HEK293 (cell line): ENCODE data around the gene SPATA4.

Experiments used
- ZNF121 ChIP-seq: fragments of 450-650 bp; formaldehyde crosslinking; IDR thresholded peaks from 2 replicates; pipeline ENCODE4 v1.5.1; 2016; ENCODE audit warnings: missing biosample characterization, missing genetic modification characterization
- ZNF335 ChIP-seq: fragments of 450-650 bp; formaldehyde crosslinking; conservative IDR thresholded peaks from 2 replicates; pipeline ENCODE4 v1.5.1; 2016; ENCODE audit warnings: missing biosample characterization, missing genetic modification characterization
- ZNF768 ChIP-seq: fragments of 450-650 bp; formaldehyde crosslinking; IDR thresholded peaks from 2 replicates; pipeline ENCODE4 v1.5.1; 2018; ENCODE audit warnings: missing biosample characterization, mild to moderate bottlenecking, missing genetic modification characterization
- TF ChIP-seq, protein P1 (sequence below): fragments of 450-650 bp; formaldehyde crosslinking; IDR thresholded peaks from 2 replicates; pipeline ENCODE4 v1.5.1; 2016; ENCODE audit warnings: missing biosample characterization, missing genetic modification characterization
- TF ChIP-seq, protein P2 (sequence below): fragments of 450-650 bp; formaldehyde crosslinking; IDR thresholded peaks from 2 replicates; pipeline ENCODE4 v1.5.1; 2016; ENCODE audit warnings: missing biosample characterization, missing genetic modification characterization

DNA sequence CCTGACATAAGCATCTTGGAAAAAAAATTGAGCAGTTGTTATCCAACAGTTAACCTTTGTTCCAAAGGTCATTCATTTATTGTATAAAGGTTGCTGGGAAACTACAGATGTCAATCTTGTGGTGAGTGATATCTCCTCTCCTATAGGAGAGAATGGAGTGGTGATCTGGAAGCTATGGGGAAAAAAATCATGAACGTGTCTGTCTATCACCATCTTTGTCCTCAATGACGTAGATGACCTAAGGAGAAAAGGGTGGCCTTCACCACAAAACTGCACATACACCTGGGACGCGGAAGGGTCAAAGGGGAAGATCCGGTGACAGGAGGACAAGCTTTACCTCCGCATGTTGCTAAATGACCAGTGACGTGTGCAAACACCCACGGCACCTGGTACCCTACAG lies 46.3 kb upstream of the SPATA4 start:
- TF ChIP-seq, protein P1, sequence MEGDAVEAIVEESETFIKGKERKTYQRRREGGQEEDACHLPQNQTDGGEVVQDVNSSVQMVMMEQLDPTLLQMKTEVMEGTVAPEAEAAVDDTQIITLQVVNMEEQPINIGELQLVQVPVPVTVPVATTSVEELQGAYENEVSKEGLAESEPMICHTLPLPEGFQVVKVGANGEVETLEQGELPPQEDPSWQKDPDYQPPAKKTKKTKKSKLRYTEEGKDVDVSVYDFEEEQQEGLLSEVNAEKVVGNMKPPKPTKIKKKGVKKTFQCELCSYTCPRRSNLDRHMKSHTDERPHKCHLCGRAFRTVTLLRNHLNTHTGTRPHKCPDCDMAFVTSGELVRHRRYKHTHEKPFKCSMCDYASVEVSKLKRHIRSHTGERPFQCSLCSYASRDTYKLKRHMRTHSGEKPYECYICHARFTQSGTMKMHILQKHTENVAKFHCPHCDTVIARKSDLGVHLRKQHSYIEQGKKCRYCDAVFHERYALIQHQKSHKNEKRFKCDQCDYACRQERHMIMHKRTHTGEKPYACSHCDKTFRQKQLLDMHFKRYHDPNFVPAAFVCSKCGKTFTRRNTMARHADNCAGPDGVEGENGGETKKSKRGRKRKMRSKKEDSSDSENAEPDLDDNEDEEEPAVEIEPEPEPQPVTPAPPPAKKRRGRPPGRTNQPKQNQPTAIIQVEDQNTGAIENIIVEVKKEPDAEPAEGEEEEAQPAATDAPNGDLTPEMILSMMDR = no peak
- TF ChIP-seq, protein P2, sequence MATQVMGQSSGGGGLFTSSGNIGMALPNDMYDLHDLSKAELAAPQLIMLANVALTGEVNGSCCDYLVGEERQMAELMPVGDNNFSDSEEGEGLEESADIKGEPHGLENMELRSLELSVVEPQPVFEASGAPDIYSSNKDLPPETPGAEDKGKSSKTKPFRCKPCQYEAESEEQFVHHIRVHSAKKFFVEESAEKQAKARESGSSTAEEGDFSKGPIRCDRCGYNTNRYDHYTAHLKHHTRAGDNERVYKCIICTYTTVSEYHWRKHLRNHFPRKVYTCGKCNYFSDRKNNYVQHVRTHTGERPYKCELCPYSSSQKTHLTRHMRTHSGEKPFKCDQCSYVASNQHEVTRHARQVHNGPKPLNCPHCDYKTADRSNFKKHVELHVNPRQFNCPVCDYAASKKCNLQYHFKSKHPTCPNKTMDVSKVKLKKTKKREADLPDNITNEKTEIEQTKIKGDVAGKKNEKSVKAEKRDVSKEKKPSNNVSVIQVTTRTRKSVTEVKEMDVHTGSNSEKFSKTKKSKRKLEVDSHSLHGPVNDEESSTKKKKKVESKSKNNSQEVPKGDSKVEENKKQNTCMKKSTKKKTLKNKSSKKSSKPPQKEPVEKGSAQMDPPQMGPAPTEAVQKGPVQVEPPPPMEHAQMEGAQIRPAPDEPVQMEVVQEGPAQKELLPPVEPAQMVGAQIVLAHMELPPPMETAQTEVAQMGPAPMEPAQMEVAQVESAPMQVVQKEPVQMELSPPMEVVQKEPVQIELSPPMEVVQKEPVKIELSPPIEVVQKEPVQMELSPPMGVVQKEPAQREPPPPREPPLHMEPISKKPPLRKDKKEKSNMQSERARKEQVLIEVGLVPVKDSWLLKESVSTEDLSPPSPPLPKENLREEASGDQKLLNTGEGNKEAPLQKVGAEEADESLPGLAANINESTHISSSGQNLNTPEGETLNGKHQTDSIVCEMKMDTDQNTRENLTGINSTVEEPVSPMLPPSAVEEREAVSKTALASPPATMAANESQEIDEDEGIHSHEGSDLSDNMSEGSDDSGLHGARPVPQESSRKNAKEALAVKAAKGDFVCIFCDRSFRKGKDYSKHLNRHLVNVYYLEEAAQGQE = no peak
- TF ChIP-seq ZNF121 (tag by site-specific recombination) (no peak), ZNF335 (tag by site-specific recombination) (no peak), ZNF768 (tag by site-specific recombination) (no peak)
